Stimulated activated CD8-positive, alpha-beta memory T cell treated with anti-CD3 and anti-CD28 coated beads, Interleukin-15, amount 100 ng/mL, for 1 hour (primary cell): ENCODE data around the gene CXCL8.

Experiments
- DNase-seq: peaks from one replicate; pipeline ENCODE4 v3.0.0-alpha.2; 2020; ENCODE audit warnings: low read depth

The CXCL8 gene

GRCh38 chr4:73718375-73719373, 21.7 kb upstream of the CXCL8 start:
- no peak for DNase-seq

- no peak for DNase-seq
Measured at GRCh38 chr4:73721435-73721834, 18.9 kb upstream of the CXCL8 start.

GRCh38 chr4:73721909-73722308, 18.5 kb upstream of the CXCL8 start:
- no peak for DNase-seq

- no peak for DNase-seq
Measured at GRCh38 chr4:73723023-73723422, 17.3 kb upstream of the CXCL8 start.

GRCh38 chr4:73723928-73724327, 16.4 kb upstream of the CXCL8 start:
- DNase-seq = no peak

- DNase-seq = no peak
Measured at GRCh38 chr4:73725510-73725909, 14.9 kb upstream of the CXCL8 start.

GRCh38 chr4:73725985-73726384, 14.4 kb upstream of the CXCL8 start:
- no peak for DNase-seq

- DNase-seq = no peak
Measured at GRCh38 chr4:73727685-73728084, 12.7 kb upstream of the CXCL8 start.

- no peak for DNase-seq
Measured at GRCh38 chr4:73728091-73728741, 12.2 kb upstream of the CXCL8 start.

- DNase-seq = no peak
Measured at GRCh38 chr4:73729534-73730165, 10.7 kb upstream of the CXCL8 start.

- no peak for DNase-seq
Measured at GRCh38 chr4:73730292-73730691, 10.1 kb upstream of the CXCL8 start.

GRCh38 chr4:73730867-73731266, 9.5 kb upstream of the CXCL8 start:
- no peak for DNase-seq

GRCh38 chr4:73731968-73732610, 8.3 kb upstream of the CXCL8 start:
- no peak for DNase-seq

GRCh38 chr4:73732759-73733431, 7.5 kb upstream of the CXCL8 start:
- no peak for DNase-seq

GRCh38 chr4:73734530-73735001, 5.8 kb upstream of the CXCL8 start:
- DNase-seq = no peak

GRCh38 chr4:73735231-73735630, 5.1 kb upstream of the CXCL8 start:
- no peak for DNase-seq

GRCh38 chr4:73741031-73741749, 821 bp downstream of the CXCL8 start:
- DNase-seq = no peak

- DNase-seq = no peak
Measured at GRCh38 chr4:73741750-73742489, 1.6 kb downstream of the CXCL8 start.

- no peak for DNase-seq
Measured at GRCh38 chr4:73742490-73743160, 2.3 kb downstream of the CXCL8 start.

GRCh38 chr4:73743281-73743680, 2.9 kb downstream of the CXCL8 start:
- DNase-seq = no peak
